ENCODE measurements around the gene ASNSD1. TPM values are rescaled to one million over a fixed set of nuclear protein-coding genes. Genes with fewer than 3 reads are reported as not detected.
"Not testable (repeated sequence)": the region's sequence is repeated elsewhere in the genome, so short reads cannot be mapped to it uniquely, and the experiment has no call there.

The ASNSD1 gene
- total and polyA plus RNA-seq, 10 donors, result 28.1 to 50.8 (median 32.8) TPM

DNA sequence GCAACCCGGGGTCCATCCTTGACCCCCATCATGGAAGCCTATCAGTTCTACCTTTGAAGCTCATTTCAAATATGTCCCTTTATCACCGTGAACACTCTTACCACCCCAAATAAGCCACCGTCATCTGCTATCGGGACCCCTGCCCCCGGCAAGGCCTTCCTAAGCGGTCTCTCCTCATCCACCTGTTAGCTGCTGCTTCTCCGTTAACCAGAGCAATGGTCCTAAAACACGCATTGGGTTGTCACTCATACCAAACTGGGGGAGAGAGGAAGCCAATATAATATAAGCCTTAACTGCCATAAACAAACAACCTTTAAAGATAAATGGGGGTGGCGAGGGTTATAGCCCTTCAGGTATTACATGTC lies 680 bp downstream of the ASNSD1 start:
- no peak for TF ChIP-seq POLR2AphosphoS5 (IDR thresholded peaks at IDR 0.05)
- TF ChIP-seq, protein P1, sequence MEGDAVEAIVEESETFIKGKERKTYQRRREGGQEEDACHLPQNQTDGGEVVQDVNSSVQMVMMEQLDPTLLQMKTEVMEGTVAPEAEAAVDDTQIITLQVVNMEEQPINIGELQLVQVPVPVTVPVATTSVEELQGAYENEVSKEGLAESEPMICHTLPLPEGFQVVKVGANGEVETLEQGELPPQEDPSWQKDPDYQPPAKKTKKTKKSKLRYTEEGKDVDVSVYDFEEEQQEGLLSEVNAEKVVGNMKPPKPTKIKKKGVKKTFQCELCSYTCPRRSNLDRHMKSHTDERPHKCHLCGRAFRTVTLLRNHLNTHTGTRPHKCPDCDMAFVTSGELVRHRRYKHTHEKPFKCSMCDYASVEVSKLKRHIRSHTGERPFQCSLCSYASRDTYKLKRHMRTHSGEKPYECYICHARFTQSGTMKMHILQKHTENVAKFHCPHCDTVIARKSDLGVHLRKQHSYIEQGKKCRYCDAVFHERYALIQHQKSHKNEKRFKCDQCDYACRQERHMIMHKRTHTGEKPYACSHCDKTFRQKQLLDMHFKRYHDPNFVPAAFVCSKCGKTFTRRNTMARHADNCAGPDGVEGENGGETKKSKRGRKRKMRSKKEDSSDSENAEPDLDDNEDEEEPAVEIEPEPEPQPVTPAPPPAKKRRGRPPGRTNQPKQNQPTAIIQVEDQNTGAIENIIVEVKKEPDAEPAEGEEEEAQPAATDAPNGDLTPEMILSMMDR (IDR thresholded peaks at IDR 0.05 in 8 of 11, conservative IDR thresholded peaks at IDR 0.05 in 3 of 11), result no peak
- no peak for TF ChIP-seq POLR2A (IDR thresholded peaks at IDR 0.05)
- H3K4me3 ChIP-seq, result peak overlapping the region; percentile 56 to 93 (median 76)
- no peak for DNase-seq
- no peaks in the 10 kb centered on the region for H3K27me3 ChIP-seq (replicated peaks in 1 of 7)
- H3K27ac ChIP-seq, result peak overlapping the region; percentile 85 to 95 (median 92)
- intact Hi-C loops (cut with DNase I; ENCODE audit: low total_unique reads), result loop anchor here (5.0 kb wide), 1 partner anchor 35 kb away; no protein-coding TSS in a partner anchor
- H3K36me3 ChIP-seq, result peaks cover 0 to 17% (median 12%) of the 10 kb centered on the region in 6 donors
- H3K4me1 ChIP-seq, result peaks cover 18 to 80% (median 53%) of the 10 kb centered on the region in 6 donors
- no peaks in the 10 kb centered on the region for H3K9me3 ChIP-seq
- 3 to 13% (median 7%) methylated on average over 9 of the region's 9 CpGs for whole genome bisulfite sequencing, 5 donors

DNA sequence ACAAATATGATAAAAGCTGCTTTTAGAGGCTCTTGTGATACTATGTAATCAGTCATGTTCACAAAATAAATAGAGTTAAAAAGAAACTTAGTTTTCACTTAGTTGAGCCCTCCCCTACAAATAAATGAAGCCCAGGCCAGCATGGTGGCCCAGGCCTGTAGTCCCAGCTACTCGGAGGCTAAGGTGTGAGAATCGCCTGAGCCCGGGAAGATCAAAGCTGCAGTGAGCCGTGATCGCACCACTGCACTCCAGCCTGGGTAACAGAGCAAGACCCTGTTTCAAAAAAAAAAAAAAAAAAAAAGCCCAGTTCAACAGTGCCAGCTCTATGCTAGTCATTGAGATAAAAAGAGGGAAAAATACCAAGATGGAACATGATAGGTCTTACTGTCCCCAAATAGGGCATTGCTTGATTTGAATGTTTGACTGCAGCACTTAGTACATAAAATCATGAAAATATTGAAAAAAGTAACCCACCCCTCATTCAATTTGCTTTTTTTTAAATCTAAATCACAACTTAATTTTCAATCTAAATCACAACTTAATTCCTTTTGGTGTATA lies 1.5 kb downstream of the ASNSD1 start:
- Histone ChIP-seq H3K9me3 (no peaks in the 10 kb centered on the region), H3K4me3 (peak overlapping the region in 7 of 8 donors; percentile 56 to 93 (median 76)), H3K36me3 (peaks cover 3 to 25% (median 18%) of the 10 kb centered on the region in 6 donors), H3K27me3 (replicated peaks in 1 of 7) (no peaks in the 10 kb centered on the region), H3K27ac (peak overlapping the region in 1 of 8 donors; percentile 92), H3K4me1 (peaks cover 18 to 72% (median 47%) of the 10 kb centered on the region in 6 donors)
- intact Hi-C loops (cut with DNase I; ENCODE audit: low total_unique reads), result loop anchor here (5.0 kb wide), 1 partner anchor 35 kb away; no protein-coding TSS in a partner anchor
- TF ChIP-seq POLR2AphosphoS5 (IDR thresholded peaks at IDR 0.05) (no peak), POLR2A (IDR thresholded peaks at IDR 0.05) (no peak)
- TF ChIP-seq, protein P1 (IDR thresholded peaks at IDR 0.05 in 8 of 11, conservative IDR thresholded peaks at IDR 0.05 in 3 of 11), result no peak
- WGBS, 5 donors, result 42 to 82% (median 54%) methylated on average over 5 of the region's 5 CpGs
- DNase-seq, result no peak

DNA sequence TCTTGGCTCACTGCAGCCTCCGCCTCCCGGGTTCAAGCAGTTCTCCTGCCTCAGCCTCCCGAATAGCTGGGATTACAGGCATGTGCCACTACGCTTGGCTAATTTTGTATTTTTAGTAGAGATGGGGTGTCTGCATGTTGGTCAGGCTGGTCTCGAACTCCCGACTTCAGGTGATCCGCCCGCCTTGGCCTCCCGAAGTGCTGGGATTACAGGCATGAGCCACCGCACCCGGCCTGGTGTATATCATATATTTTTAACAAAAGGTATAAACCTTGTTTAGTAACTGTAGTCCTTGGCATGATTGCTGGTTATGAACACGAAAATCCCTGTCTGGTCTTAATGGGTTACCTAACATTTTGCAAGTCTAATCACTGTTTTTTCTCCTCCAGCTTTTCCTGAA lies 2.1 kb downstream of the ASNSD1 start:
- not testable (repeated sequence) for H3K9me3 ChIP-seq; H3K27me3 ChIP-seq (replicated peaks in 1 of 7); H3K27ac ChIP-seq; H3K4me3 ChIP-seq
- Histone ChIP-seq H3K36me3 (peaks cover 3 to 31% (median 24%) of the 10 kb centered on the region in 6 donors), H3K4me1 (peaks cover 18 to 66% (median 42%) of the 10 kb centered on the region in 6 donors)
- intact Hi-C loops (cut with DNase I; ENCODE audit: low total_unique reads), result loop anchor here (5.0 kb wide), 1 partner anchor 34 kb away; no protein-coding TSS in a partner anchor
- WGBS, 5 donors, result 92 to 97% (median 96%) methylated on average over 12 of the region's 12 CpGs
- DNase-seq, result peak; percentile 72

DNA sequence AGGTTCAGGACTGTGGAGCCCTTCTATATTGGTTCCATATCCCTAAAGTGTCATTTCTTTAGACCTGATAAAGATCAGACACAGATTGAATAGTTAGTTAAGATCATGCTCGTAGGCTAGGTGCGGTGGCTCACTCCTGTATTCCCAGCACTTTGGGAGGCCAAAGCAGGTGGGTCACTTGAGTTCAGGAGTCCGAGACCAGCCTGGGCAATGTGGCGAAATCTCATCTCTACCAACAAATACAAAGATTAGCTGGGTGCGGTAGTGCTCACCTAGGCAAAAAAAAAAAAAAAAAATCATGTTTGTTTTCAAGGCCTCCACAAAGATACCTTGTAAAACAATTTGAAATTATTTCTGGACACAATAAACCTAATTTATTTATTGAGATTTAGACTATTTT lies 8.7 kb downstream of the ASNSD1 start:
- 97 to 99% (median 98%) methylated on average over 5 of the region's 5 CpGs for WGBS, 5 donors
- peaks cover 3 to 76% (median 52%) of the 10 kb centered on the region in 6 donors for H3K36me3 ChIP-seq
- TF ChIP-seq, protein P1 (IDR thresholded peaks at IDR 0.05 in 8 of 11, conservative IDR thresholded peaks at IDR 0.05 in 3 of 11), result no peak
- TF ChIP-seq POLR2AphosphoS5 (IDR thresholded peaks at IDR 0.05) (no peak), POLR2A (IDR thresholded peaks at IDR 0.05) (no peak)
- H3K4me1 ChIP-seq, result peaks cover 0 to 29% (median 9%) of the 10 kb centered on the region in 6 donors
- no peaks in the 10 kb centered on the region for H3K27me3 ChIP-seq (replicated peaks in 1 of 7)
- no peak for DNase-seq
- no peak overlapping the region for H3K4me3 ChIP-seq
- intact Hi-C loops (cut with DNase I; ENCODE audit: low total_unique reads), result no loop called here
- no peaks in the 10 kb centered on the region for H3K9me3 ChIP-seq
- no peak overlapping the region for H3K27ac ChIP-seq

Measured in spleen (tissue), 11 donors.